GM13976 (cell line): ENCODE data around the gene CD2AP.

Source experiments
- DNase-seq: peaks from one replicate; pipeline ENCODE4 v3.0.0; 2012; ENCODE audit warnings: low spot score
- CTCF ChIP-seq: IDR thresholded peaks from 2 replicates; pipeline ENCODE4 v1.5.1; 2012; ENCODE audit warnings: borderline replicate concordance, mild to moderate bottlenecking; ENCODE audit not compliant: insufficient read depth; ENCODE audit errors: extremely low read depth, missing control alignments, control extremely low read depth
- in situ Hi-C: fragments of 300-500 bp; cut with MboI; formaldehyde crosslinking; loops from one replicate; pipeline ENCODE4 v1.12.0; 2022; ENCODE audit warnings: low sequenced_read_pairs, mixed read lengths, inconsistent platforms; ENCODE audit not compliant: unreplicated experiment

The CD2AP gene

GRCh38 chr6:47495207-47495606, 17.6 kb downstream of the CD2AP start:
- in situ Hi-C loops, result no loop called here
- DNase-seq, result no peak

GRCh38 chr6:47495954-47496545, 18.5 kb downstream of the CD2AP start:
- TF ChIP-seq CTCF, result no peak
- no peak for DNase-seq
- in situ Hi-C loops, result no loop called here

More at GRCh38 chr6:47495207-47495606, 17.6 kb downstream of the CD2AP start:
- TF ChIP-seq CTCF, result no peak

- no peak for TF ChIP-seq CTCF
- in situ Hi-C loops, result no loop called here
- no peak for DNase-seq
Measured at GRCh38 chr6:47496935-47497579, 19.5 kb downstream of the CD2AP start.

GRCh38 chr6:47502920-47503319, 25.3 kb downstream of the CD2AP start:
- no peak for TF ChIP-seq CTCF
- in situ Hi-C loops, result no loop called here
- DNase-seq, result no peak

GRCh38 chr6:47509937-47510336, 32.3 kb downstream of the CD2AP start:
- in situ Hi-C loops, result no loop called here
- no peak for TF ChIP-seq CTCF
- no peak for DNase-seq

GRCh38 chr6:47512872-47513271, 35.3 kb downstream of the CD2AP start:
- in situ Hi-C loops, result no loop called here
- no peak for TF ChIP-seq CTCF
- DNase-seq, result no peak

GRCh38 chr6:47519279-47519678, 41.7 kb downstream of the CD2AP start:
- no peak for DNase-seq
- in situ Hi-C loops, result no loop called here
- TF ChIP-seq CTCF, result no peak
